Measurements from ENCODE around the gene TPRG1L.

Gene TPRG1L

GRCh38 chr1:3669971-3670431 lies 45.2 kb downstream of the TPRG1L start:
- ATAC-seq (ENCODE audit: insufficient read depth, low read depth): no peak
- Histone ChIP-seq H3K27ac (ENCODE audit: low read length) (no peak overlapping the region), H3K4me1 (ENCODE audit: insufficient read depth, low read length) (no peaks in the 10 kb centered on the region), H3K36me3 (ENCODE audit: insufficient read depth, low read length) (no peaks in the 10 kb centered on the region), H3K27me3 (ENCODE audit: insufficient read depth, low read length, poor library complexity) (no peaks in the 10 kb centered on the region), H4K20me1 (ENCODE audit: insufficient read depth, low read length) (peaks cover 81% of the 10 kb centered on the region), H3K9ac (ENCODE audit: low read depth, low read length) (no peak overlapping the region), H3K4me2 (ENCODE audit: insufficient read depth, low read length) (no peak overlapping the region), H3K4me3 (ENCODE audit: low read depth in 1 of 2, low read length in 2 of 2) (no peak overlapping the region), H3K9me3 (ENCODE audit: insufficient read depth, low read length, severe bottlenecking) (no peaks in the 10 kb centered on the region), H3K79me2 (ENCODE audit: insufficient read depth, low read length) (peaks cover 71% of the 10 kb centered on the region), H2AFZ (ENCODE audit: low read depth, low read length) (no peak overlapping the region)
- TF ChIP-seq, protein P1, sequence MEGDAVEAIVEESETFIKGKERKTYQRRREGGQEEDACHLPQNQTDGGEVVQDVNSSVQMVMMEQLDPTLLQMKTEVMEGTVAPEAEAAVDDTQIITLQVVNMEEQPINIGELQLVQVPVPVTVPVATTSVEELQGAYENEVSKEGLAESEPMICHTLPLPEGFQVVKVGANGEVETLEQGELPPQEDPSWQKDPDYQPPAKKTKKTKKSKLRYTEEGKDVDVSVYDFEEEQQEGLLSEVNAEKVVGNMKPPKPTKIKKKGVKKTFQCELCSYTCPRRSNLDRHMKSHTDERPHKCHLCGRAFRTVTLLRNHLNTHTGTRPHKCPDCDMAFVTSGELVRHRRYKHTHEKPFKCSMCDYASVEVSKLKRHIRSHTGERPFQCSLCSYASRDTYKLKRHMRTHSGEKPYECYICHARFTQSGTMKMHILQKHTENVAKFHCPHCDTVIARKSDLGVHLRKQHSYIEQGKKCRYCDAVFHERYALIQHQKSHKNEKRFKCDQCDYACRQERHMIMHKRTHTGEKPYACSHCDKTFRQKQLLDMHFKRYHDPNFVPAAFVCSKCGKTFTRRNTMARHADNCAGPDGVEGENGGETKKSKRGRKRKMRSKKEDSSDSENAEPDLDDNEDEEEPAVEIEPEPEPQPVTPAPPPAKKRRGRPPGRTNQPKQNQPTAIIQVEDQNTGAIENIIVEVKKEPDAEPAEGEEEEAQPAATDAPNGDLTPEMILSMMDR (IDR thresholded peaks at IDR 0.05; ENCODE audit: borderline replicate concordance, extremely low read depth, low read length, poor library complexity, severe bottlenecking): no peak
- TF ChIP-seq EZH2 (IDR thresholded peaks at IDR 0.05; ENCODE audit: borderline replicate concordance, low read depth, low read length, severe bottlenecking): no peak
- no peak for DNase-seq

GRCh38 chr1:3670823-3671265 lies 46.0 kb downstream of the TPRG1L start:
- no peak overlapping the region for H3K9ac ChIP-seq (ENCODE audit: low read depth, low read length)
- no peak overlapping the region for H3K4me2 ChIP-seq (ENCODE audit: insufficient read depth, low read length)
- no peaks in the 10 kb centered on the region for H3K27me3 ChIP-seq (ENCODE audit: insufficient read depth, low read length, poor library complexity)
- DNase-seq (no peak), ATAC-seq (ENCODE audit: insufficient read depth, low read depth) (no peak)
- H3K9me3 ChIP-seq (ENCODE audit: insufficient read depth, low read length, severe bottlenecking): no peaks in the 10 kb centered on the region
- H3K4me1 ChIP-seq (ENCODE audit: insufficient read depth, low read length): no peaks in the 10 kb centered on the region
- H3K27ac ChIP-seq (ENCODE audit: low read length): no peak overlapping the region
- no peaks in the 10 kb centered on the region for H3K36me3 ChIP-seq (ENCODE audit: insufficient read depth, low read length)
- no peak overlapping the region for H2AFZ ChIP-seq (ENCODE audit: low read depth, low read length)
- H3K4me3 ChIP-seq (ENCODE audit: low read depth in 1 of 2, low read length in 2 of 2): no peak overlapping the region
- TF ChIP-seq EZH2 (IDR thresholded peaks at IDR 0.05; ENCODE audit: borderline replicate concordance, low read depth, low read length, severe bottlenecking): no peak
- TF ChIP-seq, protein P1 (IDR thresholded peaks at IDR 0.05; ENCODE audit: borderline replicate concordance, extremely low read depth, low read length, poor library complexity, severe bottlenecking): no peak
- peaks cover 73% of the 10 kb centered on the region for H3K79me2 ChIP-seq (ENCODE audit: insufficient read depth, low read length)
- H4K20me1 ChIP-seq (ENCODE audit: insufficient read depth, low read length): peaks cover 89% of the 10 kb centered on the region

DNA sequence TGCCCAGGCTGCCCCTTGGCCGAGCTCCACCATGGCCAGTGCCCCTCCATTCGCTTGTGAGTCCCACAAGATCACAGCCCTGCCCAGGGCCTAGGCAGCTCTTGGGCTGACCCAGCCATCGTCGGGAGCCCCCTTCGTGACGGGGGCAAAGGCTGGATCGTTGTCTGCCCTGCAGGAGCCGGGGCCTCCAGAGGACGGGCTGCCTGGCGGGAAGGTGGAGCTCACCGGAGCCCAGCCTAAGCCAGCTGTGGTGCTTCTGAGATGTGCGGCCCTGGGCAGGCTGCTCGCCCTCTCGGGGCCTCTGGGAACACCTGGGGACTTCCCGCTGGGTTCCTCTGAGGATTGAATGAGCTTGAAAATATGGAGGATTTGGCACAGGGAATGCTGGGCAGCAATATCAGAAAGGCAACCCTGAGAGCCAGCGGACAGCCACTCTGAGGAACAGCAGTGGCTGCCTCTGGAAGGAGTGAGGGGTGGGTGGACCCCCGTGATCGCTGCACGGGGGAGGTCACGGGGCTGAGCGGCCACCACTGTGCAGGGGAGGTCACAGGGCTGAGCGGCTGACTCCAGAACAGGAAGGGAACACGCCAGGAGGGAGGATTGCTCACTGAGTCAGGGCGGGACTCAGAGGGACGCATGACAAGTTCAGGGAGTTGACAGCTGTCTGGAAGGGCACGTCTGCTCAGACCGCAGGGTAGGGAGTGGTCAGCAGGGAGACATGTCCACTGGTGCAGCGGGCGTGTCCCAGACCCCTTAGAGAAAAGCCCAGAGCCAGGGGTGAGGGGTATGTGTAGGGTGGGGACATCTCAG lies 46.8 kb downstream of the TPRG1L start:
- Histone ChIP-seq H3K79me2 (ENCODE audit: insufficient read depth, low read length) (peaks cover 67% of the 10 kb centered on the region), H3K9ac (ENCODE audit: low read depth, low read length) (no peak overlapping the region), H3K36me3 (ENCODE audit: insufficient read depth, low read length) (no peaks in the 10 kb centered on the region), H3K4me2 (ENCODE audit: insufficient read depth, low read length) (no peak overlapping the region), H3K27me3 (ENCODE audit: insufficient read depth, low read length, poor library complexity) (no peaks in the 10 kb centered on the region), H3K9me3 (ENCODE audit: insufficient read depth, low read length, severe bottlenecking) (no peaks in the 10 kb centered on the region), H2AFZ (ENCODE audit: low read depth, low read length) (no peak overlapping the region), H3K4me3 (ENCODE audit: low read depth in 1 of 2, low read length in 2 of 2) (no peak overlapping the region), H4K20me1 (ENCODE audit: insufficient read depth, low read length) (peaks cover 90% of the 10 kb centered on the region), H3K27ac (ENCODE audit: low read length) (no peak overlapping the region), H3K4me1 (ENCODE audit: insufficient read depth, low read length) (no peaks in the 10 kb centered on the region)
- ATAC-seq (ENCODE audit: insufficient read depth, low read depth): no peak
- TF ChIP-seq, protein P1 (IDR thresholded peaks at IDR 0.05; ENCODE audit: borderline replicate concordance, extremely low read depth, low read length, poor library complexity, severe bottlenecking): no peak
- no peak for TF ChIP-seq EZH2 (IDR thresholded peaks at IDR 0.05; ENCODE audit: borderline replicate concordance, low read depth, low read length, severe bottlenecking)
- DNase-seq: no peak

Data from DND-41 (cell line).